Natural killer cell treated with Interleukin-12 subunit alpha and Interleukin-12 subunit beta and Interleukin-15 and Interleukin-18, amount 100 ng/mL, for 72 hours (primary cell): ENCODE results near the gene RELL1. TPM values are rescaled to one million over a fixed set of nuclear protein-coding genes. Genes with fewer than 3 reads are reported as not detected.

ENCODE experiments used
- ATAC-seq, 2 donors: fragments of 150-1000 bp; cut with Tn5 transposase in 1 of 2; sonication (Bioruptor Pico), chemical (Tn5 transposase) in 1 of 2; 2 replicates each; pipeline ENCODE4 v1.10.0; 2021
- DNase-seq: peaks from one replicate; pipeline ENCODE4 v3.0.0; 2022; ENCODE audit warnings: low spot score
- H3K27ac Mint-ChIP-seq, 2 donors: 1 replicate in 1 of 2; 2 replicates in 1 of 2; pipeline ENCODE4 v1.8.0; 2022; ENCODE audit warnings: mixed read lengths in 2 of 2, mild to moderate bottlenecking in 1 of 2, moderate library complexity in 1 of 2
- H3K27me3 Mint-ChIP-seq, 2 donors: 1 replicate in 1 of 2; 2 replicates in 1 of 2; pipeline ENCODE4 v1.8.0; 2022; ENCODE audit warnings: mixed read lengths in 2 of 2
- H3K36me3 Mint-ChIP-seq: one replicate; pipeline ENCODE4 v1.8.0; 2022; ENCODE audit warnings: mixed read lengths
- H3K4me1 Mint-ChIP-seq, 2 donors: 1 replicate in 1 of 2; 2 replicates in 1 of 2; pipeline ENCODE4 v1.8.0; 2022; ENCODE audit warnings: low read depth in 2 of 2, mixed read lengths in 2 of 2, mild to moderate bottlenecking in 1 of 2
- H3K4me3 Mint-ChIP-seq: one replicate; pipeline ENCODE4 v1.8.0; 2022; ENCODE audit warnings: mixed read lengths
- H3K9me3 Mint-ChIP-seq: 2 replicates; pipeline ENCODE4 v1.8.0; 2022; ENCODE audit warnings: mixed read lengths
- total RNA-seq, 2 donors: library from RNA; stranded (reverse); gene quantifications; one replicate each; pipeline ENCODE4 v1.2.3, GENCODE V29; 2022

The RELL1 gene
- total RNA-seq, 2 donors from 2014 or later: 11.5 to 23.7 TPM

DNA sequence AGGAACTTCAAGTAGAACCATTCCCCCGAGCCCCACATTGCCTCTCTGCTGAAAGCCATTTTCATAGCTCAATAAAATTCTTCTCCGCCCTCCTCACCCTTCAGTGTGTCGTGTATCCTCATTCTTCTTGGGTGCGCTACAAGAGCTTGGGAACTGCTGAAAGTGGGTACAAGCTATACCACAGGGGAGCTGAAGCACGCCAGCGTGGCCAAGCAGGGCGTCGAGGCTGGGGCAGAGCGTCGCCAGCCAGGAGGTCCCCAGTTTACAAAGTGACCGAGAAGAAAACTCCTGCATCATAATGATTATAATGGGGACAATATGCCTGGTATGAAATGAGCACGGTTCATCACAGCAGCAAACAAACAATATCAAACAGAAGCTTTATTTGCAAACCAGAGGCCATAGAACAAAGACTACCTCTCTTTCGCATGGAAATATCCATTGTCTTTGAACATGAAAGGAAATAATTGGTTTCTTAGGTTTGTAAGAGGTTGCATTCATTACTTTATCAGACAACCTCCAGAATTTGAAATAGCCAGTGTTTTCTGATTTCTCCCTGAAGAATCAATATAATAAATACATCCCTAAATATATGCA, 34.3 kb downstream of the RELL1 start:
- Mint-ChIP-seq H3K27me3 (no peaks in the 10 kb centered on the region), H3K4me1 (peaks cover 12 to 20% of the 10 kb centered on the region in 2 donors), H3K4me3 (no peak overlapping the region), H3K9me3 (no peaks in the 10 kb centered on the region), H3K36me3 (peaks cover 6% of the 10 kb centered on the region), H3K27ac (no peak overlapping the region)
- no peak for DNase-seq
- no peak for ATAC-seq

GRCh38 chr4:37650481-37650880, 35.7 kb downstream of the RELL1 start:
- Mint-ChIP-seq H3K36me3 (peaks cover 4% of the 10 kb centered on the region), H3K4me3 (no peak overlapping the region), H3K27ac (peak overlapping the region in 1 of 2 donors; percentile 8), H3K4me1 (peaks cover 12 to 20% of the 10 kb centered on the region in 2 donors), H3K9me3 (no peaks in the 10 kb centered on the region), H3K27me3 (no peaks in the 10 kb centered on the region)
- ATAC-seq (no peak), DNase-seq (no peak)

DNA sequence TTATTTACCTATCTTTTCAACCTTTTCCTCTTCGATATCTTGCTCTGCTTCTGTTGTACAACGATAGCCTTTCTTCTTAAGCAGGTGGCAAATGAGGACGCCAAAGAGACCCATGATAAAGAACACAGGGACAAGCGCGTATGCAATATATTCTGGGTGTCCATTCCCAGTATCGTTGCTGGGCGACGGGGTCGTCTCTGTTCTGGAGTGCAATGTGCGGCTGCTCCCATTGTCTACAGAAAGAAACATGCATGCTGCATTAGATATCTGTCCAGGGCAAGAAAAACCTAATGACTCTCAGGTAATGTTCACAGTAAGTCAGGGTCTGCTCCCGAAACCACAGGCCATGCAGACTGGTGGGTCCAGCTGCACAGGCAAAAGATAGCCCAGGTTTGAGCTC, 36.9 kb downstream of the RELL1 start:
- no peaks in the 10 kb centered on the region for H3K9me3 Mint-ChIP-seq
- H3K4me1 Mint-ChIP-seq: peaks cover 12 to 20% of the 10 kb centered on the region in 2 donors
- peaks cover 4% of the 10 kb centered on the region for H3K36me3 Mint-ChIP-seq
- DNase-seq (no peak), ATAC-seq (no peak)
- no peak overlapping the region for H3K27ac Mint-ChIP-seq
- H3K4me3 Mint-ChIP-seq: no peak overlapping the region
- H3K27me3 Mint-ChIP-seq: no peaks in the 10 kb centered on the region

DNA sequence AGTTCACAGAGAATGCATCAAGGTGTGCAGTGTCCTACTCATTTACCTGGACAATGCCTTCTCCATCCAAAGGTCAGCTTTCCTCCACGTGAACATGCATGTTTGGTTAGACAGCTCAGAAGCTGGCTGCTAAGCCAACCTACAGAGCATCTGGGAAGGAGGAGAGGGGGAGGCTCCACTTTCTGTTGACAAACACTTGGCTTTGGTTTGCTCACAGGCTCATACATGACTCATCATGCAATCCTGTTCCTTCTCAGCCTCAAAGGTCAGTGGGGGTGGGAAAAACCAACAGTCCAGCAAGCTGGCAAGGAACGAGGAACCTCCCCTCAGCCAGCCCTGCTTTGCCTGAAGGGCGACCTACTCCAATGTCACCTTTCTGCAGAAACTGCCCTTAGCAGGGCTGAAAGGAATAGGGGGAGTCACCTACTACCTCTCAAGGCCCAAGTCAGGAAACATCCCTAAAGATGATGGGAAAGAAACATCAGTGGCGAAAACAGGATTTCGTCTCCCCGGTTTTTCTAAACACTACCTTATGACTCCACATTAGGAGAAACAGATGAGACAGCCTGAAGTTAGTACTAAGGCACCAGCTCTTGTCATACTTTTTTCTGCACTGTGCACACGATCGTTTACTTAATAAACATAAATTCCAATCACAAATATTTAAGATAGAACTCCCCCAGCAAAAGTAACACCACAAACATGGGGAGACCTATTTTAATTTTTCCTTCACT, 37.9 kb downstream of the RELL1 start:
- no peak overlapping the region for H3K4me3 Mint-ChIP-seq
- peaks cover 12 to 13% of the 10 kb centered on the region in 2 donors for H3K4me1 Mint-ChIP-seq
- H3K36me3 Mint-ChIP-seq: peaks cover 4% of the 10 kb centered on the region
- H3K27me3 Mint-ChIP-seq: no peaks in the 10 kb centered on the region
- no peaks in the 10 kb centered on the region for H3K9me3 Mint-ChIP-seq
- DNase-seq (no peak), ATAC-seq (no peak)
- H3K27ac Mint-ChIP-seq: no peak overlapping the region

- Mint-ChIP-seq H3K36me3 (peaks cover 4% of the 10 kb centered on the region), H3K4me1 (peaks cover 5 to 9% of the 10 kb centered on the region in 2 donors), H3K27ac (no peak overlapping the region), H3K4me3 (no peak overlapping the region), H3K9me3 (no peaks in the 10 kb centered on the region), H3K27me3 (no peaks in the 10 kb centered on the region)
- ATAC-seq: no peak
- no peak for DNase-seq
Observed at GRCh38 chr4:37646247-37646646, 39.9 kb downstream of the RELL1 start.

DNA sequence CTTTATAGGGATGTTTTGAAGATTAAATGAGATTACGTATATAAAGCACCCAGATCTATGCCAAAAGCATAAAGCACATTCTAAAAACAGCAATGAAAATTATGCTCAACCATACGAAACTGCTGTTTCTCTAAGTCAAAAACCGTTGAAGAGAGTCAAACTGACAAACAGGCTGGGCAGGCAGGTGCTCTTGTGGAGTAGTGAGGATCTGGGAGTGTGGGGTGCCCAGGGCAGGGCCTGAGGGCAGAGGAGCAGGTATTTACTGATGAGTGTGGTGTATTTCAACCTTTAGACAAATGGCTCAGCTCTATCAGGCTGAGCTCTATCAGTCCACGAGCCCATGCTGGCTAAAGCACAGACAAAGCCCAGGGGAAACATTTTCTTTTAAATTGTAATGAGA, 40.4 kb downstream of the RELL1 start:
- Mint-ChIP-seq H3K36me3 (peaks cover 4% of the 10 kb centered on the region), H3K9me3 (no peaks in the 10 kb centered on the region), H3K27ac (no peak overlapping the region), H3K4me3 (no peak overlapping the region), H3K27me3 (no peaks in the 10 kb centered on the region), H3K4me1 (peaks cover 5 to 7% of the 10 kb centered on the region in 2 donors)
- DNase-seq: no peak
- no peak for ATAC-seq

DNA sequence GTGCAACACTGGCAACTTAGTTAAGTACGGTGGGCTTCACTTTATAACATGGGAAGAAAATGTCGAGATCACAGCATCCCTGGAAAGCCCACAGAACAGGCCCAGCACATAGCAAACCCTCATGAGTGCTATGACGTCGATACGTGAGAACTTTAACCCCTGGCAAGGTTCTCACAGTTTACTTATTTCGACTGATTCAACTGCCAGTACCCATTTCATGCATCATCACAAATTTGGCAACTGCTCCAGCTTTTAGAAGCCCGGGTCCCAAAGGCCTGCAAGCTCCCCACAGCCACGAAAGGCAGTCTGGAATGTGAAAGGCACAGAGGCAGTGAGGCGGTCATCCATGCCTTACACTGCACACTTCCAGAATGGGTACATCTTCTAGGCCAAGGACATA, 41.2 kb downstream of the RELL1 start:
- Mint-ChIP-seq H3K4me1 (peaks cover under 1 to 5% of the 10 kb centered on the region in 2 donors), H3K27ac (no peak overlapping the region), H3K36me3 (peaks cover 4% of the 10 kb centered on the region), H3K9me3 (no peaks in the 10 kb centered on the region), H3K4me3 (no peak overlapping the region), H3K27me3 (no peaks in the 10 kb centered on the region)
- DNase-seq (no peak), ATAC-seq (no peak)

DNA sequence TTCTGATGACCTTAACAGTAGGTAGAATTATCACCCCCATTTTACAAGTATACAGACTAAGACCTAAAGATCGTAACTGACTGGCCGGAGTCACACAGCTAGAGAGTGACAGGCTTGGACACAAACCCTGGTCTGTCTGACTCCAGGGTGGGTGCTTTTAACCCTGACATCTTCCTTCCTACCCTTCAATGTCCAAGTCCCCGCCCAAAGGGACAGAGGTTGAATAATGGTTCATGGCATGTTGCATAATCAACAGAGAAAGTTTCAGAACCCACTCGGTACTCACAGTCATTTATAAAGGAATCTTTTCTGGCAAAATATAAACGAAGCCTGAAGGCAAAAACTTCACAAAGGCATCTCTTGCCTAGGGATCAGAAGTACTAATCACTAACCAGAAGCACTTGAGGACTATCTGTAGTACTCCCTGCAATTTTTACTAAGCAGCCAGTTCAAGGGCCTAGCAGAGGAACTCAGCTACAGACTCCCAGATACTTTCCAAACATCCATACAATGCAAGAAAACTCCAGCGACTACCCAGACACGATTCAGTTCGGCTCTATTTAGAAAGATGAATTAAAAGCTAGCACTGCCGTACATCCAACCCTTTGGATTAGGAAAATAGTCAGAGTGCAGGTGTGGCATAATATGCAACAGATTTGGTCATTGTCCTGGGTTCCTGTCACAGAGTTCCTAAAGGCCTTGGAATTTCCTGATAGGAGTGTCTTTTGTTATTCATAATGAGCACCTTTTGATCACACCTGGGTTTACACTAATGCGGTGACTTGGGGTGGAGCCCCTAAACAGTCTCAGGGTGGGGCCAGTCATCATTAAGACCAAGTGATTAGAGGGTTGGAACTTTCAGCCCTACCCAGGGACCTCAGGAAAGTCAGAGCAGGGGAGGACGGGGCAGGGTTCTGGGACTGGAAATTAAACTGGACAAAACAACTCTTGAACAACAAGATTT, 44.0 kb downstream of the RELL1 start:
- peaks cover 4% of the 10 kb centered on the region for H3K36me3 Mint-ChIP-seq
- H3K9me3 Mint-ChIP-seq: no peaks in the 10 kb centered on the region
- H3K27me3 Mint-ChIP-seq: no peaks in the 10 kb centered on the region

GRCh38 chr4:37641352-37641751, 44.8 kb downstream of the RELL1 start:
- Mint-ChIP-seq H3K4me3 (no peak overlapping the region), H3K9me3 (no peaks in the 10 kb centered on the region), H3K27me3 (no peaks in the 10 kb centered on the region), H3K27ac (no peak overlapping the region), H3K4me1 (peaks cover 0 to 2% of the 10 kb centered on the region in 2 donors), H3K36me3 (peaks cover 4% of the 10 kb centered on the region)
- ATAC-seq (no peak), DNase-seq (no peak)

More for the DNA sequence above, 44.0 kb downstream of the RELL1 start:
- Mint-ChIP-seq H3K4me1 (peaks cover 0 to 2% of the 10 kb centered on the region in 2 donors), H3K4me3 (no peak overlapping the region), H3K27ac (no peak overlapping the region)
- DNase-seq: no peak
- ATAC-seq: no peak

- Mint-ChIP-seq H3K27ac (no peak overlapping the region), H3K4me1 (peaks cover 0 to 2% of the 10 kb centered on the region in 2 donors), H3K4me3 (no peak overlapping the region), H3K9me3 (no peaks in the 10 kb centered on the region), H3K36me3 (no peaks in the 10 kb centered on the region), H3K27me3 (no peaks in the 10 kb centered on the region)
- DNase-seq (no peak), ATAC-seq (no peak)
Observed at GRCh38 chr4:37639551-37640285, 46.5 kb downstream of the RELL1 start.

DNA sequence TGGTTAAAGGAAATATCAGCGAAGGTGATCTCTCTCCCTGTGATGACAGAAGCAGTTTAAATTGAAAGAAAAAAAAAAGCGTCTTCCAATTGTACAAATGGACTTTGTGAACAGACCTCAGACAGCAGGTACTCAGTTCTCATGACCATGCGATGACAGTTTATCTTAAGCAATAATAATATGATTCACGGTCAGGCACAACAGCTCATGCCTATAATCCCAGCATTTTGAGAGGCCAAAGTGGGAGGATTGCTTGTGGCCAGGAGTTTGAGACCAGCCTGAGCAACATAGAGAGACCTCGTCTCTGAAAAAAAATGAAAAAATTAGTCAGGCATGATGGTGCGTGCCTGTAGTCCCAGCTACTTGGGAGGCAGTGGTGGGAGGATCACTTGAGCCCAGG, 51.0 kb downstream of the RELL1 start:
- ATAC-seq (no peak), DNase-seq (no peak)
- Mint-ChIP-seq H3K4me1 (peaks cover 0 to 2% of the 10 kb centered on the region in 2 donors), H3K9me3 (no peaks in the 10 kb centered on the region), H3K4me3 (no peak overlapping the region), H3K27me3 (no peaks in the 10 kb centered on the region), H3K36me3 (peaks cover 10% of the 10 kb centered on the region), H3K27ac (peak overlapping the region in 1 of 2 donors; percentile 39)

- DNase-seq: no peak
- Mint-ChIP-seq H3K4me3 (no peak overlapping the region), H3K27ac (no peak overlapping the region), H3K27me3 (no peaks in the 10 kb centered on the region), H3K4me1 (peaks cover 0 to 6% of the 10 kb centered on the region in 2 donors), H3K9me3 (no peaks in the 10 kb centered on the region), H3K36me3 (peaks cover 13% of the 10 kb centered on the region)
- ATAC-seq: no peak
Observed at GRCh38 chr4:37634180-37634579, 52.0 kb downstream of the RELL1 start.

DNA sequence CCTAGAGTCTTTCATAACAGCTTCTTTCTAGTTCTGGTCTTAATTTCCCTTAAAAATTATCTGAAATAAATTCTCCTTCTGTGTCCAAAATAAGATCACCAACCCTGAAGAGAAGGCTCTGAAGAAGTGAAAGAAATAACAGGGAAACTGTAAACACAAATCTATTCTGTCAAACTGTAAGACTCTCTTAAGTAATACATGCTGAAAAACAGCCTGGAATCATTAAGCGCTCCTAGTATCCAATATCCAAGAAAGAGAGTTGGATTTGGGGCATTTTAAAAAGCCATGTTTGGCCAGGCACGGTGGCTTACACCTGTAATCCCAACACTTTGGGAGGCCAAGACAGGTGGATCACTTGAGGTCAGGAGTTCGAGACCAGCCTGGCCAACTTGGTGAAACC, 53.3 kb downstream of the RELL1 start:
- no peak for ATAC-seq
- no peak for DNase-seq

More for the DNA sequence above, 53.3 kb downstream of the RELL1 start:
- peaks cover 14% of the 10 kb centered on the region for H3K36me3 Mint-ChIP-seq
- no peak overlapping the region for H3K4me3 Mint-ChIP-seq
- H3K27me3 Mint-ChIP-seq: no peaks in the 10 kb centered on the region
- H3K9me3 Mint-ChIP-seq: no peaks in the 10 kb centered on the region
- H3K27ac Mint-ChIP-seq: no peak overlapping the region
- peaks cover 0 to 8% of the 10 kb centered on the region in 2 donors for H3K4me1 Mint-ChIP-seq
